Skeletal muscle satellite cell (primary cell): ENCODE measurements around the gene TMUB1.
A peak's percentile ranks its signal among the peaks of the same experiment; 100 is the strongest.

Experiments
- H3K27me3 ChIP-seq: 2 replicates; pipeline ENCODE4 v1.7.0; 2013; ENCODE audit warnings: low read length; ENCODE audit not compliant: control insufficient read depth, insufficient read depth
- H3K36me3 ChIP-seq: 2 replicates; pipeline ENCODE4 v1.7.0; 2013; ENCODE audit warnings: mild to moderate bottlenecking, control low read depth, low read length; ENCODE audit not compliant: insufficient read depth
- H3K4me1 ChIP-seq: 2 replicates; pipeline ENCODE4 v1.7.0; 2013; ENCODE audit warnings: low read length; ENCODE audit not compliant: control insufficient read depth, insufficient read depth
- H3K4me2 ChIP-seq: 2 replicates; pipeline ENCODE4 v1.7.0; 2013; ENCODE audit warnings: mild to moderate bottlenecking, low read length
- H3K4me3 ChIP-seq: 2 replicates; pipeline ENCODE4 v1.7.0; 2013; ENCODE audit warnings: low read length
- H3K9ac ChIP-seq: 2 replicates; pipeline ENCODE4 v1.7.0; 2013; ENCODE audit warnings: mild to moderate bottlenecking, low read depth, low read length, moderate library complexity
- H3K9me3 ChIP-seq: replicated peaks from 2 replicates; pipeline ENCODE4 v1.7.0; 2013; ENCODE audit warnings: mild to moderate bottlenecking, control low read depth, low read length

TMUB1 gene

GRCh38 chr7:151095123-151095797 lies 12.0 kb upstream of the TMUB1 start:
- Histone ChIP-seq H3K4me1 (peaks cover 27% of the 10 kb centered on the region), H3K27me3 (no peaks in the 10 kb centered on the region), H3K36me3 (peaks cover 16% of the 10 kb centered on the region)

GRCh38 chr7:151094675-151095074 lies 11.4 kb upstream of the TMUB1 start:
- Histone ChIP-seq H3K4me1 (peaks cover 28% of the 10 kb centered on the region), H3K9me3 (no peaks in the 10 kb centered on the region), H3K36me3 (peaks cover 16% of the 10 kb centered on the region), H3K4me3 (no peak overlapping the region), H3K4me2 (no peak overlapping the region), H3K27me3 (no peaks in the 10 kb centered on the region), H3K9ac (no peak overlapping the region)

More at GRCh38 chr7:151095123-151095797, 12.0 kb upstream of the TMUB1 start:
- Histone ChIP-seq H3K9me3 (no peaks in the 10 kb centered on the region), H3K4me2 (peak overlapping the region; percentile 46), H3K4me3 (no peak overlapping the region), H3K9ac (peak overlapping the region; percentile 32)

DNA sequence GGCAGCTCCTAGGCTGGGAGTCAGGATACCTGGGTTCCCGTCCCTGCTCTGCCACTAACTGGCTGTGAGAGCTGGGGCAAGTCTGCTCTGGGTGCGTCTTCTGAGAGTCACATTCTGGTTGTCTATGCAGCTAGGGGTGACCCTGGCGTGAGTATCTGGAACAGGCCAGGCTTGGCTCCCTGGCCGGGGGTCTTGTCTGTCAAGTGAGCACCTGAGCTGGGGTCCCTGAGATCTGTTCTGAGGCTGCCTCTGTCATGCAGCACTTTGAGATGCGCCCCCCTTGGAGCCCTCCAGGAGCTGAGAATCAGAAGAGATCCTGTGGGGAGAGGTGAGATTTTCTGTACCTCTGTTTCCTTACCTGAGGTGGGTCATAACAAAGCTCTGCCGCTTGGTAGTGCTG lies 10.5 kb upstream of the TMUB1 start:
- Histone ChIP-seq H3K9ac (no peak overlapping the region), H3K4me2 (no peak overlapping the region), H3K36me3 (peaks cover 16% of the 10 kb centered on the region), H3K27me3 (no peaks in the 10 kb centered on the region), H3K4me3 (no peak overlapping the region), H3K9me3 (no peaks in the 10 kb centered on the region), H3K4me1 (peaks cover 33% of the 10 kb centered on the region)

DNA sequence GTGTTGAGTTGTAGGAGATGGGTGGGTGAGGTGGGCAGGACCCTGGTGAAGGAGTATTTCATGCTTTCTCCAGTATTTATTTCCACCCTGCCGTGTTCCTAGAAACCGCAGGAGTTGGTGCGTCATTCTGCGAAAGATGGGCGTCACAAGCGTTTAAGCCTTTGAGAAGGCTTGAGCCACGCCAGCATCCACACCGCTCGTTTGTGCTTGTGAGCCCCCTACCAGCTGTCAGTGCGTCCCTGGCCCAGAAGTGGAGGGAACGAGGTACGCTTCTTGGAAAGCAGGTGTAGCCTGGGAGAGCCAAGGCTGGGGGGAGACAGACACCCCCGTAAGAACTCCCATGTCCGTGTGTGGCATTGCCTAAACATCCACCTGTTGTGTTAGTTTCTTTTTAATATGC lies 8.7 kb upstream of the TMUB1 start:
- Histone ChIP-seq H3K9me3 (no peaks in the 10 kb centered on the region), H3K4me2 (no peak overlapping the region), H3K36me3 (peaks cover 16% of the 10 kb centered on the region), H3K27me3 (no peaks in the 10 kb centered on the region), H3K9ac (no peak overlapping the region), H3K4me1 (peaks cover 45% of the 10 kb centered on the region), H3K4me3 (no peak overlapping the region)

GRCh38 chr7:151091431-151091830 lies 8.1 kb upstream of the TMUB1 start:
- no peak overlapping the region for H3K9ac ChIP-seq
- no peaks in the 10 kb centered on the region for H3K9me3 ChIP-seq
- peaks cover 16% of the 10 kb centered on the region for H3K36me3 ChIP-seq
- peaks cover 45% of the 10 kb centered on the region for H3K4me1 ChIP-seq
- no peak overlapping the region for H3K4me3 ChIP-seq
- H3K27me3 ChIP-seq, result no peaks in the 10 kb centered on the region
- no peak overlapping the region for H3K4me2 ChIP-seq

GRCh38 chr7:151091003-151091402 lies 7.7 kb upstream of the TMUB1 start:
- Histone ChIP-seq H3K27me3 (no peaks in the 10 kb centered on the region), H3K4me1 (peaks cover 42% of the 10 kb centered on the region), H3K4me3 (no peak overlapping the region), H3K9me3 (no peaks in the 10 kb centered on the region), H3K36me3 (peaks cover 16% of the 10 kb centered on the region), H3K9ac (no peak overlapping the region), H3K4me2 (no peak overlapping the region)

DNA sequence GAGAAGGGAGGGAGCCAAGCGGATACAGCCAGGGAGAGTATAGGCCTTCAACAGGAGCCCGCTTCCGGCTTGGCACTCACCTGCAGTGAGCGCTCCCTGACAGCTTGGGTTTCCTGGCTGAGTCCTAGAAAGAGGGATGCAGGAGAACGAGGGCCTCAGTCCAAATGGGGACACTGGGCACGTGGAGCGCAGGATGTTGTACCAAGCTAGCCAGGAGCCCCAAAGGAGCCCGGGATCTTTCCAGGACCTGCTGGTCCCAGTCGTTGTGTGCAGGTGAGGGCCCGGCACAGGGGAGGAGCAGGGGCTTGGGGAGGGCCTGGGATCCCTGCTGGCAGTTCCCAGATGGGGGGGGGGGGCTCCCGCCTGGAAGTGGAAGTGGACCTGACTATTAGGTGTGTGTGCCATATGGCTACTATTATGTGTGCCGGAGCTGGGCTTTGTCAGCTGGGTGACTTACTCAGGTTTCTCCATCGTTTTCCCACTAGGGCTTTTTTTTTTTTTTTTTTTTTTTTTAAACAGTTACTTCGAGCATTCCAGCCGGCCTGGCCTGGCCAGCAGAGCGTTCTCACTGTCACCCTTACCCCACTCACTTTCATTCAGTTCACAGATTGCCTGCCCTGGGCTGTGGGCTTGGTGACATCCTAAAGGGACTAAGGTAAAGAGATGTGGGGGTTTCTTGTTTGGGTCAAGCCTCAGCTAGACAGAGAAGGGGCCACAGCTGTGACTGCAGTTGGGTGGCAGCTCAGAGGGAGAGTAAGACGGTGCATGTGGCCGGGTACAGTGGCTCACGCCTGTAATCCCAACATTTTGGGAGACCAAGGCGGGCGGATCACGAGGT lies 6.8 kb upstream of the TMUB1 start:
- no peaks in the 10 kb centered on the region for H3K9me3 ChIP-seq
- peaks cover 42% of the 10 kb centered on the region for H3K4me1 ChIP-seq
- H3K36me3 ChIP-seq, result peaks cover 16% of the 10 kb centered on the region
- peak overlapping the region; percentile 100 for H3K4me2 ChIP-seq
- peak overlapping the region; percentile 90 for H3K9ac ChIP-seq
- H3K4me3 ChIP-seq, result peak overlapping the region; percentile 88
- H3K27me3 ChIP-seq, result no peaks in the 10 kb centered on the region

DNA sequence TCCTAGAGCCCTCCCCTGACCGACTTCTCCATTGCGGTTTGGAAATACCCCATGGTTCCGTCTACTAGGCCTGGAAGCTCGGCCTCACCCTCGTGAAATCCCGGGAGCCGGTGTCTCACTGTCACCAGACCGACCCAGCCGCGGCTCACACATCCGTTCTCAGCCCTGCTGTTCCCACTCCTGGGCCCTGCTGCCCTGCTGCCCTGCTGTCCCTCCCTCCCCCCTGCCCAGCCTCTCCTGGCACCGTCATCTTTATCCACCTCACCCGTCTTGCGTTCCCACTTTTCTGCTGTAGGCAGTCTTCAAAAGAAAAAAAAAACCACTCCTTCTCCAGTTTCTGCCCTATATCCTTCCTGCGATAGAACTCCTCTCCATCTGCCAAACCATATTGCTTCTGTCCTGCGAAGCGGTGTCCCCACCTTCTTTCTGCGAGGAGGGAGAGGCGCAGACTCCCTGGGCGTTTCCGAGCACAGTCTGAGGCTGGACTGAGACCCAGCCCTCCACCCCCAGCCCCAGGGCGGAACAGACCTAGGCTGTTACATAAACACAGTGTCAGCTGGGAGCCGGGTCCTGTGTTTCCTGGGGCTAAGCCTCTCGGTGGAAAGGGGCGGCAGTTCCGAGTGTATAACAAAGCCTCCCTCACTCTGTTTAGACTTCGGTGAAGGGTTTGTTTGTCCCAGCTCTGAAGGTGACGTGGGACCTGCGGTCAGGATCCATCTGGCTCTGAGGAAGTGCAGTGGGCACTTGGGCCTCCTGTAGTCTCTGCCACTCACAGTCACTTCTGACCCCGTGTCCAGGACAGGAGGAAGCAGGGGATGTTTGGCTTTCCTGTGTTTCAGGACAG lies 5.8 kb upstream of the TMUB1 start:
- Histone ChIP-seq H3K27me3 (no peaks in the 10 kb centered on the region), H3K4me3 (peak overlapping the region; percentile 88), H3K4me2 (peak overlapping the region; percentile 100), H3K9me3 (no peaks in the 10 kb centered on the region), H3K9ac (peak overlapping the region; percentile 90), H3K36me3 (peaks cover 16% of the 10 kb centered on the region), H3K4me1 (peaks cover 34% of the 10 kb centered on the region)

DNA sequence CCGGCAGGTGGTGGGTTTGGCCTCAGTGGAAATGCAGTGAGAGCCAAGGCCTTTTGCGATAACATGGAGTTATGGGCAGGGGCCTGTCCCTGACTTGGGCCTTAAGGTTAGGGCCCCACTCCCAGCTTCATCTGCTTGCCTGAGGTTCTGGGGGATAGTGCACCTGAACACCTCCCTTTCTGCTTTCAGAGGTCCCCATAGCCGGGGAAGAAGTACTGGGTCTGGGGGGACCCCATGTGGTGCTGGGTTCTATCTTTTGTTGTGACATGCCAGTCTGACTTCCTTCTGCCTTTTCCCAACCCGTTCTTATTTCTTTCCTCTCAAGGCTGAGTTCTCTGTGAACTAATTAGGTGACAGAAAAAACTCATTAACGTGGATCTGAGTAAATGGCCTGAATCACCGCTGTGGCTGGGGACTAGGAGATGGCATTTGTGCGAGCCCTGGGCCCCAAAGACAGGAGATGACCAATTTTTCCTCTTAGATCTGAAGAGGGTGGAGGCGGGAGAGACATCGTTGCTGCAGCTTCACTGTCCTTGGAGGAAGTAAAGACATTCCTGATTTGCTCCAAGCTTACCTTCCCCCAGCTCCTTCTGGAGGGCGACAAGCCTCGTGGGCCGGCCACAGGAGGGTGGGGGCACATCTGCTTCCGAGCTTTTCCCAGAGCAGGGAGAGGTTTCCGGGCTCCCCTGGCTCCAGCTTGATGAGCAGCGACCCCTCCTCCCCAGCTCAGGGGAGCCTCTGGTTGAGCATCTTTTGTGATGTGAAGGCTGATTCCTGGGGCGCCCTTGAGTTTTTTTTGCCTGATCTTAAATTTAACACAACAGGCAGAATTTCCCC lies 4.9 kb upstream of the TMUB1 start:
- peak overlapping the region; percentile 88 for H3K4me3 ChIP-seq
- peak overlapping the region; percentile 90 for H3K9ac ChIP-seq
- peaks cover 38% of the 10 kb centered on the region for H3K4me1 ChIP-seq
- no peaks in the 10 kb centered on the region for H3K9me3 ChIP-seq
- peak overlapping the region; percentile 100 for H3K4me2 ChIP-seq
- H3K36me3 ChIP-seq, result peaks cover 9% of the 10 kb centered on the region
- H3K27me3 ChIP-seq, result no peaks in the 10 kb centered on the region

DNA sequence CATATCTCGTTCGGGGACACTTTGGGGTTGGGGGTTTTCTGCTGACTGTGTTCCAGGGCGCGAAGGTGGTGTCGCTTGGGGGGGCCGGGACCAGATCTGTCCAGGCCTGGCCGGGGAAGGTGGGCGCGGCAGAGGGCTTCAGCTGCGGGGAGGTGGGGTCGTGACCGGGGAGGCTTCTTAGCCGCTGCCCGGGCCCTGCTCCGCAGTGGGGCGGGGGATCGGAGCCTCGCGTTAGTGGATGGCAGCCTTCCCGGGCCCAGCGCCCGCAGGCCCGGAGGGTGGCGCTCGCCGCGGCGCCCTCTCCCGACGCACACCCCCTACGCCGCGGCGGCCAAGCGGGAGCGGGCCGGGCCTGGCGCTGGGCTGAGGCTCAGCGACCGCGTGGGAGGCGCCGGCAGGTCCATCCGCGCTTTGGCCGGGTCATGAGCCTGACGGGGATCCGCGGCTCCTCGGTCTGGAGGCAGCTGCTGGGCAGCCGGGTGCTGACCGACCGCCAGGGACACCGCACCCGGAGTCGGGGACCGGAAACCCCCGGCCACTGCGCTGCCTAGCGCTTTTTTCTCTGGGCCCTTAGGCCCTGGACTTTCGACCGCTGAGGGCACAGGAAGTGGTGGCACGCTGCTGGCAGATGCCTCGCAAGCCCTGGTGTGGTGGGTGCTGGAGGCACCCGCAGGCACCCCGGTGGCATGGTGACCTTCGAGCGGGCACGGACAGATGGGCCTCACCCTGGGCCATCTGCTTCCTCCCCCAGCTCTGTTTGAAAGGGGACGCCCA lies 4.1 kb upstream of the TMUB1 start:
- Histone ChIP-seq H3K27me3 (no peaks in the 10 kb centered on the region), H3K4me1 (peaks cover 41% of the 10 kb centered on the region), H3K36me3 (peaks cover 9% of the 10 kb centered on the region)

More for the DNA sequence above, 4.1 kb upstream of the TMUB1 start:
- H3K9me3 ChIP-seq, result no peaks in the 10 kb centered on the region
- H3K4me3 ChIP-seq, result peak overlapping the region; percentile 88
- H3K4me2 ChIP-seq, result peak overlapping the region; percentile 100
- peak overlapping the region; percentile 90 for H3K9ac ChIP-seq
